ENCODE results near the gene SLC1A1.

DNA sequence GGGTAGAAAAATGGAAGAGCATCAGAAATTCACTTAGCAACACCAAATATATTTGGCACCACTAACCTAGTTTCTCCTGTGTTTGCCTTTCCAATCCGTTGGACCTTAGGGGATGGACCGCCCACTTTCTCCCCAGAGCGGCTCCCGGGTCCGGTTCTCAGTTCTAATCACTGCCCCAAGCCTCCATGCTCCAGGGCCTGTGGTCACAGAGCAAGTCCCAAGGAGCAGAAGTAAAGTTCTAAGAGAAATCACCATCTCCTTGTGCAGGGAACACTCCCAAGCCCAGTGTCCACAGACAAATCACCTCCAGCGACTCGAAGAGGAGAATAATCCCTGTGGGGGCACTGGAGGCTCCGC is 728 bp upstream of the SLC1A1 start:
- TF ChIP-seq EZH2 (IDR thresholded peaks at IDR 0.05; ENCODE audit: low read depth): no peak
- TF ChIP-seq CTCF (conservative IDR thresholded peaks at IDR 0.05): no peak
